Activated CD4-positive, alpha-beta T cell treated with anti-CD3 and anti-CD28 coated beads for 24 hours (primary cell): Measurements from ENCODE around the gene SLC25A26.

Experiments used
- DNase-seq, 2 donors: peaks; one replicate each; pipeline ENCODE4 v3.0.0-alpha.2; 2020; ENCODE audit warnings: low read depth in 2 of 2

The SLC25A26 gene

DNA sequence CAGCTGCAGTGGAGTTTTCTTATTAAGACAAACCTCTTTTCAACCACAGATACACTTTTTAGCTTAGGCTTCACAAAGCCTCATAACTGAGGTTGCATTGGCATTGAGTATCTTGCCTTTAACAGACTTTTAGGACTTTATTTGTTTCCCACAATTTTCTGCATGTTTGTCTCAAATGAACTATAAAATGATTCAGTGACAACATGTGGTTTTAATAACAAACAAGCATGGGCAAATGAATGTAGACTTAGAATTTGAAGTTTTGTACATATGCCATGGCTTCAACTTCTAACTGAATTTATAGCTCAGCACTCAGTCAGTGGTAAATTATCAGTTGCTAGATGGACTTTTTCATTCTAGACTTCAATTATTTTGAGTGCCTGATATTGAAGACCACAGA is 101.6 kb downstream of the SLC25A26 start:
- DNase-seq, result no peak

DNA sequence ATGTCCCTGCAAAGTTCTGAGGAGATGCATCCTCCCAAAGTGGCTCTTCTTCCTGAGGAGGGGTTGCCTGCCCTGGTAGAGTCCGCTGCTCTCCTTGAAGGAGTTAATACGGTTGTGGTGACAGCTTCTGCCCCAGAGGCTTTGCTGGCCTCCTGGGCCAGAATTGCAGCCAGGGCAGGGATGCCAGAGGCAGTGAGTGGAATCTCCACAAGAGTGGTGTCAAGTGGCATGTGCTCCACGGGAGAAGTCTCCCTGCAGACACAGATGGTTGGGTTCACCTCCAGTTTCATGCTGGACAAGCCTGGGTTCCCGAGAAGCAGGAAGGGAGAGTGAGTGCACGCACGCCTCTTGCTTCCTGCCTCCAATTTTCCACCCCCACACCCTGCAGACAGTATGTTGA is 105.5 kb downstream of the SLC25A26 start:
- no peak for DNase-seq

DNA sequence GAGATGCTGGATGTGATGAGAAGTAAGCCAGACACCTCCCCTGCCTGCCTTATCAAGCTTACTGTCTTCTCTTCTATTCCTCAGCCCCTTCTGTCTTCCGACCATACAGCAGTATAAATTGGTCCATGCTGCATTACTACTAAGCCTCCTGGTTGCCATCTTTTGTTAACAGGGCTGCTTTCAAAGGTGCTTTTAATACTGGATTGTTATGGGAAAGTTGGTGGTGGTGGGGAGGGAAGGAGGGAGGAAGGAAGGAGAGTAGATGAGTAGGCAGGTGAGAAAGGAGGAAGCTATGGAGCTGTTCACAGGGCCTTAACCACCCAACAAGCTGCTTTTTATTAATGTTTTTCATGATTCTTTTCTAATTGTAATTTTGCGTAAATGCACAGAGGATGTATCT is 114.9 kb downstream of the SLC25A26 start:
- no peak for DNase-seq

DNA sequence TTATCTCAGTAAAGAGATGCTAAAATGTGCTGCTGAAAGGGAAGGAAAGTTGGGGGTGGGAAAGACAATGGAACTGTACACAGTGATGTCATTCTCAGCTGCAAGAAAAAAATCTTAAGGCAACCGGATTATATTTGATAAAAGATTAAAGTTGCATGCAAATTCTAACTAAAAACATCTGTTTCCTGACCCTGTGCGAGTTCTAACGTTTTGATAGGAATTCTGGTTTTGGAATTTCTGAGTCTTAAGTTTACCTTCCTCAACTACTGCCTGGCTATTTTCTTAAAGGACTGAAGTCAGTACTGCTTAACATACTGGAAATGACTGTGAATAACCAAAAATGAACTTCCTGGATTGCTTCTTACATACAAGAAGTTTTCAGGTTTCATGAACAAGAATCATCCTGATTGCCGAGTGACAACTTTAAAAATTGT is 115.5 kb downstream of the SLC25A26 start:
- DNase-seq, result no peak

DNA sequence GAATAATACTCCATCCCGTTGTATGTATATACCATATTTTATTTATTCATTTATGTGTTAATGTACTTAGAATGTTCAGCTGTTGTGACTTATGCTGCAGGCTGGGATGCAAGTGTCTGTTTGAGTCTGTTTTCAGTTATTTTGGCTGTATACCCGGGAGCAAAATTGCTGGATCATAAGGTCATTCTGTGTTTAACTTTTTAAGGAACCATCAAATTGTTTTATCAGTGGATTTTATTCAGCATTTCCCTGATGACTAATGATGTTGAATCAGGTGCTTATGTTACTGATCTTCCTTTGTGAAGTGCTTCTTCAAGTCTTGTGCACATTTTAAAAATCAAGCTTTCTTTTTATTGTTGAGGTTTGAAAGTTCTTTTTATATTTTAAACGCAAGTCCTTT is 118.1 kb downstream of the SLC25A26 start:
- DNase-seq, result no peak

DNA sequence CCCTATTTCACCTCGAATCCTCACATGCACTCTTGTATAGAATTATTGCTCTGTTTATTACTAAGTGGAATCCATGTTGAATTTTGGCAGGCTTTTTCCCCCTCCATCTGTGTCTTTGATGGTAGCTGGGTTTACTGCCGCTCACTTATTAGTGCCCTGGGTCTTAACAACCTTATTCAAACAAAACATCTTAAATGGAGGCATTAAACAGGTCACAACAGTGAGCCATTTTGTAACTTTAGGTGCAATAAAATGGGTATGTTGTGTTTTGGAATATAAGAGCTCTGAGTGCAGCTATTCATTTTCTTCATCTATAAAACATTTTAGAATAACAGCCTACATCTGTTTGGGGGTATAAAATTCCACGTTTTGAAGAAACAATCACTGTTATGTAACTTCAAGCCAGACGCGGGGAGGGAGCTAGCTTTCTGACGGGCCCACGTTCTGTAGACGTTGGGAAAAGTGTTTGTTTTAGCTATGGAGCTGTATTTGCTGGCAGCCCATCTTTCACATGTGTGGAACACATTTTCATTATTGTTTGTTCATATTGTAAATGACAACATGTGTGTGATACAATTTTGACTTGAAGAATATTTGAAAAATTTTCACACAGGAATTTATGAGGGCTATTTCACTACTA is 122.0 kb downstream of the SLC25A26 start:
- no peak for DNase-seq

DNA sequence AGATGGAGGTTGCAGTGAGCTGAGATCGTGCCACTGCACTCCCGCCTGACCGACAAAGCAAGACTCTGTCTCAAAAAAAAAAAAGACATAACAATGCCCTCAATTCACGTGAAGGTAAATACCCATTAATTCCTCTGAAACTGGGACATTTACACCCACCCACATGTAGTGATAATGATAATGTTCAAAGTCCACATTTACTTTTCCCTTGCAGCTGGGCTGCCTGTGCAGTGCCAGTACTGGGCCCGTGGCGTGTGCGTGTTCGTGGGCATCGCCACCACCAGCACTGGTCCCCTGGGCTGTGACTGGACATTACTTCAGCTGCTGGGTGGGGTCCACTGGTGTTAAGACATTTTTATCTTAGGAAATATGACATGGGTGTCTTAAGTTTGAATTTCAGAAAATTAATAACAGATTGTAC is 123.6 kb downstream of the SLC25A26 start:
- DNase-seq, result no peak

DNA sequence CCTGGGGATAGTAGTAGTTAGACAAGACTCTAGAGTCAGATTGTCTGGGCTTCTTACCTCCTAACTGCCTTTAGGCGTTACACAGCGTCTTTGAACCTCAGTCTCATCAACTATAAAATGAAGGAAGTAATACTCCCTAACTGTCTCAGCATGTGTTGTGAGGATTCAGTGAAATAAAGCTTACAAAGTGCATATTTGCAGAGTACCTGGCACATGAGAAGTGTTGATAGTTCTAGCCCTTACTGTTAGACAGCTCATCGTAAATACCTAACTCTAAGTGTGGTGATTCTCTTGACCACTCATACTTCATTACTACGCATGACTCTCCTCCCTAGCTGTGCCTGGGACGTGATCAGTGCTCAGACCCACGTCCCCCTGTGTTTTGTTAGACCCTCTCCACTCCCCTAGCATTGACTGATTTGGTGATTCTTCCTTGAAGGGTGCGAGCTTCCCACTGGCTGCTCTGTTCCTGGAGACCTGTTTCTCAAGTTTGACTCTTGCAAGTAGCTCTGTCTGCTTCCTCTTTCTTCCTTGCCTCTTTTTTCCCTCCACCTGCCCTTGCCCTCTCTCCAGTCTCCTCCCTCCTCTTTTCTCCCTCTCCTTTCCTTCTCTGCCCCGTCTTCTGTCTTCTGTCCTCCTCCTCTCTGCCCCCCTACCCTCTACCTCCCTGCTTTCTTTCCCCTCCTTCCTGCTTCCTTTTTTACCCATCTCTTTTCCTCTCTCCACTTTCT is 124.2 kb downstream of the SLC25A26 start:
- no peak for DNase-seq

DNA sequence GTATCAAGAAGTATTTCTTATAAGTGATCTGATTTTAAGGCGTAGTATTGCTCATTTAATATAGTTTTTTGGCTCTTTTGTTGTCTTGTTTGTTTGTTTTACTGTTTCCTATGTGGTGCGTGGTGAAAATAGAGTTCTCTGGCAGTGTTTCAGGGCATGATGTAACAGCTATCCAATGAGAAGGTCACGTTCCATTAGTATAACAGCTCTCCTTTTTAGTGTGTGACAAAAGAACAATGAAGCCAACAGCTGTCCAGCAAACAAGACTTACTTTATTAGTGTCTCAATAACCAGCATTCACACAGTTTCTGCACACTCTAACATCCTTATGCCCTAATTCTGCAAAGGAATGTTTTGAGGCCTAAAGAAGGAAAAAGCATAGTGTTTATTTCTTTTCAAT is 127.9 kb downstream of the SLC25A26 start:
- DNase-seq, result no peak

DNA sequence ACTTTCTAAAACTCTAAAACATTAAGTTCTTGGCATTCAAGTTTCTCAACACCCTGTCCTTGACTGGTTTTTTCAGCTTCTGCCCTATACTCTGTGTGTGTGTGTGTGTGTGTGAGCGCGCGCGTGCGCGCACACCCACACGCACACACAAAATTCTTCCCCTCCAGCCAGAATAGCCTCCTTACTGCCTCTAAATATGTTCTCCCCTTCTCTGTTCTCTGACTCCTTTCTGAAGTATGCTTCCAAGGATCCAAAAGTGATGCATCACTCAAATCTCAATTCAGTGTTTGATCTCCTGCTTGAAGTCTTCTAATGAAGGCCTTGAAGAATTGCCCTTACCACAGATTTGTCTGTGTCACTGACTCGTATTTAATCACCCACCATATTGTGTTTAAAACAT is 129.8 kb downstream of the SLC25A26 start:
- DNase-seq, result no peak

DNA sequence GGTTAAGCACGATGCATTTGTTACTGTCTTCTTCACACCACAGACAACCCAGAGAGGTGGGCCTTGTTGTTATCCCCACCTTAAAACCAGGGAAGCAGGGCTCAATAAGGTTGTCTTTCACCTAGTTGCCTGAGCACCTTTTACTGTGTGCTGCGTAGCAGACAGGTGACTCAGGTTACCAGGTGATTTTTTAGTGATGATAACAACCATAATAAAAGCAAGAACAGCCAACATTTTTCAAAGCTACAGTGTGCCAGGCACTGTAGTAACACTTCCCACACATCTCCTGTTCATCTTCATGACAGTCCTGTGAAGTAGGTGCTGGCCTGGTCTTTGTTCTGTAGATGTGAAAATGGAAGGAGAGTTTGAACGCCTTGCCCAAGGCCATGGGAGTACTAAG is 132.2 kb downstream of the SLC25A26 start:
- no peak for DNase-seq

DNA sequence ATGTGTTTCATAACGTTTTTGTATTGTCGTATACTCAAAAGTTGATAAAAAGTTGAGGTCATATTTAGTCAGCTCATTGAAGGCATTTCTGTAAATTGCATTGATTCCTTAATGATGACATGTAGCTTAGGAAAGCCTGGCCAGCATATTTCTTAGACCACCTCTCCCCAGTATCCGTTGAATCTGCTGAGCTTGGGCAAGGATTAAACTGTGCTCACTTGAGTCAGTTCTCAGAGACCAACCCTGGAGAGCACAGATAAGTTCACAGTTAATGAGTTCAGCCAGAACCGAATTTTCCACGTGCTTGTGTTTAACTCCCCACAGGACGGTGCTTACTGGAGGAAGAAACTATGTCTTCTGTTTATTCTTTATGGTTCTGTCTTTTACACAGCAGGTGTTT is 132.7 kb downstream of the SLC25A26 start:
- DNase-seq, result no peak

DNA sequence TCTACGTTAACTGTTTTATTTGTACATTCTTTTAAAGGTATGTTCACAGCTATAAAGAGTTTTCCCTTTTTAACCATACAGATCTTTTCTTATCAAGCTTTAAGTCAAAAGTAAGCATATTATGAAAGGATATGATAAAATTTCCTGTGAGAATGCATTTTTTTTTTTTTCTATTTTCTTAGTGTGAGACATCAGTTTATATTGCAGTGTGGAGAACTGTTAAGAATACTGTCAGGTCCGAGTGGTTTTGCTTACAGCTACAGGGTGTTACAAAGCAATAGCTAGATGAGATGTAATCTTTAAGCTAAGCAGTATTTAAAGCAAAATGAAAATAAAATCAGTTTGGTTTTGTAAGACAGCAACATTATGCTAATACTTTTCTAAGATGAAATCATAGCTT is 133.2 kb downstream of the SLC25A26 start:
- no peak for DNase-seq

DNA sequence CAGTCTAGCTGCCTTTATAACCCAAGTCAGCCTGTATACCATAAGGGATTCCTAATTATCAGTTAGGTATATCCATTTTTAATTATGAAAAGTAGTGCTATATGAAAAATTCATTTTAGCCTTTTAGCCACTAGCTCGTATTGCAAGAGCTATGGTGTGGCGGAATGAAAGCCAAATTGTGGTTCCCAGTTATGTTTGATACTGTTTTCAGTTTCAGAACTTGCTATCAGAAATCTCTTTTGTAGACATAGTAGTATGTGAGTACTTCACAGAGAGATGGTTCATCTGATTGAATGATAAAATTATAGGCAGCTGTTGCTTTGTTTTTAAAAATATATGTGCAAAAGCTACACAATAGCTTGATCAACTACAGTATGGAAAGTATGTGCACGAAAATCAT is 134.6 kb downstream of the SLC25A26 start:
- DNase-seq, result no peak

DNA sequence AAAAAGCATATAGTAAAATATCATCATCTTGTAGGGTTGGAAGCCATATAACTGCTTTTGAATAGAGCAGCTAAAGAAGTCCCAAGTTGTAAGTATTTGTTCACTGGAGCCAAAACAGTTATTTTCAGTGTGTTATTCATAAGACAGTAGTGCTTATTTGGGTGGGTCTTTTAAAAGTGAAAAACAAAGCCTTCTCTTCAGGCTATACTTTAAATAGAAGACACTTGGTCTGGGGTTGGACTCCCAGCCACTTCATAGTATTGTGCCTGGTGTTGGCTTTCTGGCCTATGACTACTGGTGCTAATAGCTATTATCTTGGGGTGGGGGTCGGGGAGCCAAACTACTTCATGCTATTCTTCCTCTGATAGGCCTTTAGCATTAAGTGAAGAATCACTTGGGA is 135.2 kb downstream of the SLC25A26 start:
- no peak for DNase-seq

DNA sequence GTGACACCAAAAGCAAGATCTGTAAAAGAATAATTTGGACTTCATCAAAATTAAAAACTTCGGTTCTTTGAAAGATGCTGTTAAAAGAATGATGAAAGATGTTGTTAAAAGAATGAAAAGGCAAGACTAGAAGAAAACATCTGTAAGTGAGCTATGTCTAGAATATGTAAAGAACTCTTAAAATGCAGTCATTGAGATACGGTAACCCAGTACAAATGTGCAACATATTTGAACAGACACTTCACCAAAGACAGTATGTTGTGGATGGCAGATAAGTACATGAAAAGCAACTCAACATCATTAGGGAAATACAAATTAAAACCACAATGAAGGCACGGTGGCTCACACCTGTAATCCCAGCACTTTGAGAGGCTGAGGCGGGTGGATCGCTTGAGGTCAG is 140.6 kb downstream of the SLC25A26 start:
- no peak for DNase-seq

DNA sequence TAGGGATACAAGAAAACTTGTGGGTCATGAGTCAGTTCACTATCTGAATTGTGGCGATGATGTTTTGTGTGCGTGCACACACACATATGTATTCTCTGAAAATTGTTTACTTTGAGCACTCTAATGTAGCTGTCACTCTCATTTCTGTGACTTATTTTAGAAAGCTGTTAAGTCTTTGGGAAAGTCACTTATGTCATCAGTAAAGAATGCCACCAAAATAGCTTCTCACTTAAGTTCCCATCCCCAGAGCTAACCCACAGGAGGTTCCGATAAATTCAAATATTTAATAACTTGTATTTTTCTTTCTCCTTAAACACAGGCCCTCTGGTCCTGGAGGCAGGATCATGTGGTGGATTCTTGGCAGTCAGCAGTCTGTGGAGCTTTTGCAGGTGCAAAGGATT is 141.7 kb downstream of the SLC25A26 start:
- DNase-seq, result no peak

DNA sequence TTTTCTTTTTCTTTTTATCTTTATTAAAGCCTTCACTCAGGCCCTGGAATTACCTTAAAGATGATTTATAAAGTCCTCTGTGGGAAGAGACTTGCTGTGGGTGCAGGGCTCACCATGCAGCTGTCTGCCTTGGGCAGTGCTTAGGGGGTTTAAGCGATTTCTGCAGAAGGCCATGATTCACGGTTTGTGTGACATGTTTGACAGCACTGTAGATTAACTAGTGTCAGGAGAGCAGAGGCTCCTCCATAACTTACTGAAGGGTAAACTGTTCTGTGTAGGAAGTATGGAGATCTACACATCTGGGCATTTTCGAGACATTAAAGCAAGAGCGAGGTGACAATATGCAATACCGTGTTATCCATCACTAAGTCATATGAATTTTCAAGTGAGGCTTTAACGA is 142.3 kb downstream of the SLC25A26 start:
- no peak for DNase-seq

DNA sequence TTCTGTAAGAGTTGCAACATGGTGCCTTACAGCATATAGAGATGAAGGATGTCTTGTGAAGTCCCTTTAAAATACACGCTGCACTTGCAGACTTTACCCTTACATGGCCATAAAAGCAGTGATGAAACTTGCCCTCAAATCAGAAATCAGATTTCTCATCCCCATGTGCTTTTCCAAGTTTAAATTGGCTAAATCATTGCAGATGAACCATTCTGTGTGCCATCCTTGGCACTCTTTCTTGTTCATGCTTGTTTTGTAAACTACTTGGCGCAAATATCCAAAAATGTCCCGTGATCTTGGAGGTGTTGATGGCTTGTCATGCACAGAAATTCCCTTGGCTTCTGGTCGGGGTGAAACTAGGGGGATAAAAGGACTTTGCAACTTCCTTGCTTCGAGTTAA is 144.3 kb downstream of the SLC25A26 start:
- no peak for DNase-seq

DNA sequence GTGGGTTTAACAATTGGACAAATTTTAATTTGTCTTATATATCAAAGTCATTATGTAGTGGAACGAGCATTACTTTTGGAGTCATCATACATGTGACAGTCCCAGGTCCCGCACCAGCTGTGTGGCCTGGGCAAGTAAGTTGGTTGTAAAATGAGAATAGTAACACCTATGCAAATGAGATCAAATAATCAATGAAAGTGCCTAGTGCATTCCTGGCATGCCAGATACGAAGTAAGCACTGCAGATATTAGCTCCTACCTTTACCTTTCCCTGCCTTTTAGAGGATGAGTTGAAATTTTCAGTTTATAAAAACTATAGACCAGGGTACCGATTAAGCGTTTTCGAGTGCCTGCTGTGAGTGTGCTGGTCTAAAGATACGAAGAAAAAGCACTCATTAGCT is 145.9 kb downstream of the SLC25A26 start:
- no peak for DNase-seq

DNA sequence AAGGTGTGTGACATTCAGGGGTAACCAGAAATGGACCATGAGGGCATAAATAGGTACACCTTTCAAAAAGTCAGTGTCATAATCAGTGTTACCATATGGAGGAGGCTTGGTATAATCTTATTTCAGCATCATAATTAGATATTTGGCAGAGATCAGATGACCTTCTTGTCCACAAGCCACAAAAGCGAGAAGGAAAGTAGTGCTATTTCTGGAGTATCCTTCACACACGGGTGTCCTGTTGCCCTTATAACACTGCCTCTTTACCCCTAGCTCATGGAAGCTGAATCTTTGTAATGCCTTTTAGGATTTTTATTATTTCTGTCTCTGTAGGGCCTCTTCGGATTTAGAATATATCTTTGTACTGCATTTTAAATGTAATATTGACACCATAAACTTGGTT is 147.2 kb downstream of the SLC25A26 start:
- DNase-seq, result no peak

DNA sequence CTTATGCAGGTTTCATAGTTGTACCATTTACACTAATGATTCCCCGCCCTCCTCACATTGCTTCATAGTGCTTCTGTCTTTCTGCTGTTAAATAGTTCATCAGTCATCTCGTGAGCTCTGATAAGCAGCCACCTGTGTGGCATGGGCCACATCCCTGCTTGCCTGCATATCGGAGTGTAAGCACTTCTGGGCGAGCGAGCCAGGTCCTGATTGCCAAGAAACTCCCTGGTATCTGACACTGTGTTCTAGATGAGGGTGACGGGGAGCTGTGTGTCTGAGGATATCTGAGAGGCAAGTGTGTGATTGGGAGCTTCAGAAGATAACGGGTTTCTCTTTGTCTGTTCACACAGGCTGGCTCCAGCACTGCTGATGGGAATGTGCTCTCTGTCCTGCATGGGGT is 149.4 kb downstream of the SLC25A26 start:
- DNase-seq, result no peak

DNA sequence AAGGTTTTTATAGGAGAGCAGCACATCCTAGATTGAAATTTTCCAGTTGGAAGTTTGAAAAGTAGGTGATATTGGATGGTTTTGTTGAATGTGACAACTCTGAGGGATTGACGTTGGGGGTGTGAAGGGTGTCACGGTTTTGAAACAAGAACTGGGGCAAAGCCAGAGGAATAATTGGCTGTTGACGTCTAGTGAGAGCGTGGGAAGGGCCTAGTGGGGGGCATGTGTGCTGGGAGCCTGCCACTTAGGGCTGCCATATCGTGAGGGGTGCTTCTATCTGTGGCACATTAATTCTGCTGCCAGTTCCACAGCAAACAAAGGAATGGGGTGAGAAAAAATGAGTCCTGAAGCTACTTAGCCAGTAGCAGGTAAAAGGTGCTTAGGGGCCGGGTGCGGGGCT is 150.6 kb downstream of the SLC25A26 start:
- no peak for DNase-seq
